Measurements from ENCODE around the gene CETP.
"Not testable (repeated sequence)": the region's sequence is repeated elsewhere in the genome, so short reads cannot be mapped to it uniquely, and the experiment has no call there.

Gene CETP

DNA sequence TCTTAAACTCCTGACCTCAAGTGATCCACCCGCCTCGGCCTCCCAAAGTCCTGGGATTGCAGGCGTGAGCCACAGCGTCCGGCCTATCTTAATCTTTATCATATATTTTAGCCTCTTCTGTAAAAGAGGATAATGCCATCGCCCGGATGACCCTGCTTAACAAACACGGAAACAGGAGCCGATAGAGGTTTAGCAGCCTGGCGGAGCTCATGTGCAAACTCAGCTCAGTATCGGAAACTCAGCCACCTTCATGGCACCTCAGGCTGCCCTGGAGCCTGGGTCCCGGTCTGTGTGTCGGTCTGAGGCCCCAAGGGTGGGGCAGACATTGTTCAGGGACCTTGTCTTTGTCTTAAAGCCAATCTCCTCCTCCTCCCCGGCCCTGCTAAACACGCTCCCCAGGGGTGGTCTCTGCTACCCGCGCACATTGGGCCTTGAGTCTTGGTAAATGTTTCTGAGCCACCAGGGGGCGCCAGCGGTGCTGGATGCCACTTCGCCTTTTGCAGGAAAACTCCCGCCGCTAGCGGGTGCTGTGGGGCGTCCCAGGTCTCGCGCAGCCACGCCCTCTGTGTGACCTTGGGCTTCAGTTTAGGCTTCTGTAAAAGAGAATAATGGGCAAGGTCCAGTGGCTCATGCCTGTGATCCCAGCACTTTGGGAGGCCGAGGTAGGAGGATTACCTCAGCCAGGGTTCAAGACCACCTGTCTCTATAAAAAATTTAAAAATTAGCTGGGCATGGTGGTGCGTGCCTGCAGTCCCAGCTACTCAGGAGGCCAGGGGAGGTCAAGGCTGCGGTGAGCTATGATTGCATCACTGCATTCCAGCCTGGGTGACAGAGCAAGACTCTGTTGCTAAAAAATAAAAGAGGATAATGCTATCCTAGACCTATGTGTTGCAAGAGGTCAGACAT, 2.7 kb downstream of the CETP start:
- DNase-seq = peak; percentile 63

DNA sequence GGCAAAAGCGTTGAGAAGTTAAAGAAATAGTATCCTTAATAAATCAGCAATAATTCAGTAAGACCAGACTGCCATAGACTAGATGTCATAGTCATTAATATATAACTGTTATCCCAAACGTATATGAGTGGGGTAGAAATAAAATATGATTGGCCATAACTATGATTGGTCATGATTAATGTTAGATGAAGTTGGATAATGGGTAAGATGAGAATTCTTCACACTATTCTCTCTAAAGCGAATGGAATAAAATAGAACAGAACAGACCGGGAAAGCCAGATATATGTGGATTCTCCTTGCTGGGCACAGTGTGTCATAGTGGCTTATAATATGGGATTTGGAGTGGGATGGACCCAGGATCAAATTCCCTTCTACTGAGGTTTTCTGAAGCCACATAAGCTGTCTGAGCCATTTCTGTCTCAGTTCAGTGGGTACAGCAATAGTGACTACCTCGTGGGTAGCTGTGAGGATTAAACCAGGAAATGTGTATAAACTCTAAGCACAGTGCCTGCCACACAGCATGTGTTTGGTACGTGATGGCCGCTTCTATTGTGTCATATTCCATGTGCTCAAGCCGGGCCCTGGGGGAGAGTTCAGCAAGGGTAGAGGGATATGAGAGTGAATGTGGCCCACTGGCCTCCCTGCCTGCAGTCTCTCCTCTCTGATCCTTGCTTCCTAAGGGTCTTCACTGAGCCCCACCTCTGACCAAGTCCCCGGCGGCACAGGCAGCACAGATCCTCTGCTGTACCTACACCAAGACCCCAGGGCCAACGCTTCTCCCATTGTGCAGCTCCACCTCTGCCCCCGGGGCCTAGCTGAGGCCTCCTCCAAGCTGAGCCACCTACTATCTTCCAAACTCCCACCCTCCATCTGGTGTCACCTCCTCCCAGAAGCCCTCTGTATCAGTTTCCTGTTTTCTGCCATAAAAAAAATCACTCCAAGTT, 3.7 kb downstream of the CETP start:
- no peak for DNase-seq

DNA sequence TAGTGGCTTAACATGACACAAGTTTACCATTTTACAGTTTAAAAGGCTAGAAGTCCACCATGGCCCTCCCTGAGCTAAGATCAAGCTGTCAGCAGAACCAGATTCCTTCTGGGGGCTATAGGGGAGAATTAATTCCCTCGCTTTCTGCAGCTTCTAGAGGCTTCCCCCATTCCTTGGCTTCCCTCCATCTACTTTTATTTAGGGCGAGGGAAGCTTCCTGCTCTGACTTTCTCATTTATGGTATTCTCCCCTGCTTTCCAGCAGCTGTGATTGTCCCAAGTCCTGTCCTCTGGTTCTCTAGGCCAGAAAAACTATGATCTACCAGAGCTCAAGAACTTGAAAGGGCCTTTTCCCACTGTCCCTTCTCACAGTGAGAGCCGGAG, 4.3 kb downstream of the CETP start:
- DNase-seq = no peak

DNA sequence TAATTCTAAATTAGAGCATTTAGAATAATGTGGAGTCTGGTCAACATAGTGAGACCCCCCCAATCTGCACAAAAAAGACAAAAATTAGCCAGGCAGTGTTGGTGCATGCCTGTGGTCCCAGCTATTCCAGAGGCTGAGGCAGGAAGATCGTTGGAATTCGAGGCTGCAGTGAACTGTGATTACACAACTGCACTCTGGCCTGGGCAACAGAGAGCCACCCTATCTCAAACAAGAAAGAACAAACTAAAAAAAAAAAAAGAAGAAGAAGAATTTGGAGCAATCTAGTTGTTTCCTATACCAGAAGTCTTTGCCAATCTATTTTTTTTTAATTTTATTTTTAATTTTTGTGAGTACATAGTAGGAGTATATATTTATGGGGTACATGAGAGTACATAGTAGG, 6.0 kb downstream of the CETP start:
- DNase-seq = no peak

DNA sequence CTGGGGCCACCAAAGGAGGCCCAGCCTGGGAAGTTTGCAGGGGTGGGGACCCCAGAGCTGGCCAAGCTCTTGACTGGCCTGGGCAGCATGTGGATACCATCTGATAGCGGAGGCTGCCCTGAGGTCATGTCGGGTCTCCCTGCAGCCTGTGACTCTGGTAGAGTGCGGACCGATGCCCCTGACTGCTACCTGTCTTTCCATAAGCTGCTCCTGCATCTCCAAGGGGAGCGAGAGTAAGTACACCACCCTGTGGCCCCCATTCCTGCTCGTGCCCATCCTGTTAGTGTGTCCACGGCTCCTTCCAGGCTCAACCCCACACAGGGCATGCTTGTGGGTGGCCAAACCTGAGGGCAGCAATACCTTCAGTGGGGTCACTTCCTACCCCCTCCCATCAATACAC, 8.0 kb downstream of the CETP start:
- no peak for DNase-seq

DNA sequence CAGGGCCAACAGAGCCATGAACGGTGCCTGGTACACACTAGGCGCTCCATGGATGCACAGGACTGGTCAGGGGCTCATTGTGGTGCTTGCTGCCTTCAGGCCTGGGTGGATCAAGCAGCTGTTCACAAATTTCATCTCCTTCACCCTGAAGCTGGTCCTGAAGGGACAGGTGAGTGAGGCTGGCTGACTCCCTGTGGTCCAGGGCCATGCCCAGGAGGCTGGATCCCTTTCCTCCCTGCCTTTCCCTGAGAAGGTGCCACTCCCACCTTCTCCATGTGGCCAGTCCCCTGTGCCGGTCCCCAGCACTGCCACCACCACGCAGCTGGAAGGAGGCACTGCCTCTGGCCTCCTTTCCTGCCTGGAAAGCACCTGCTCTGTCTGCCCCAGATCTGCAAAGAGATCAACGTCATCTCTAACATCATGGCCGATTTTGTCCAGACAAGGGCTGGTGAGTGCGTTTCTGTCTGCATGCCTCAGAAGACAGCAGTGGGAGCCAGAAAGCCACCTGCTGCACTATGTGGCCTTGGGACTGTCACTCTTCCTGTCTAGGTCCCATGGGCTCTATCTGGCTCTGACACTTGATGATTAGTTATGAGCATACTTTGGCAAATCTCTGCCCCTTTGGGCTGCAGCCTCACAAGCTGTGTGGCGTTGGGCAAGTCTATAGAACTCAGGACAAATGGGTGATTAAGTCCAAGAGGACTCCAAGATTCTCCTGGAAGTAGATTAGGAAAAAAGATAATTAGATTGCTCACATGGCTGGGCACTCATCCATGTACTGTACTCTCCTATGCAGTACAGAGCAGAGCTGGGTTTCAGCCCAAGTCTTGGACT, 9.4 kb downstream of the CETP start:
- DNase-seq = no peak

DNA sequence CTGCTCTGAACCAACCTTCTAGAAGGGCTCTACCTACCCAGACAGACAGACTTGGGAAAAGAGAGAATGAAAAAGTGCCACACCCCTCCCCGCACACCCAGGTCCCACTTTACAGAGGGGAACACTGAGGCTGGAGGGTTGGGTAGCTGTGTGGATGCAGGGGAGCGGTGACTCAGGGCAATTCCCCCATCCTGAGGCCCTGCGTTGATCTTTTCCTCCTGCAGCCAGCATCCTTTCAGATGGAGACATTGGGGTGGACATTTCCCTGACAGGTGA, 10.0 kb downstream of the CETP start:
- DNase-seq = no peak

DNA sequence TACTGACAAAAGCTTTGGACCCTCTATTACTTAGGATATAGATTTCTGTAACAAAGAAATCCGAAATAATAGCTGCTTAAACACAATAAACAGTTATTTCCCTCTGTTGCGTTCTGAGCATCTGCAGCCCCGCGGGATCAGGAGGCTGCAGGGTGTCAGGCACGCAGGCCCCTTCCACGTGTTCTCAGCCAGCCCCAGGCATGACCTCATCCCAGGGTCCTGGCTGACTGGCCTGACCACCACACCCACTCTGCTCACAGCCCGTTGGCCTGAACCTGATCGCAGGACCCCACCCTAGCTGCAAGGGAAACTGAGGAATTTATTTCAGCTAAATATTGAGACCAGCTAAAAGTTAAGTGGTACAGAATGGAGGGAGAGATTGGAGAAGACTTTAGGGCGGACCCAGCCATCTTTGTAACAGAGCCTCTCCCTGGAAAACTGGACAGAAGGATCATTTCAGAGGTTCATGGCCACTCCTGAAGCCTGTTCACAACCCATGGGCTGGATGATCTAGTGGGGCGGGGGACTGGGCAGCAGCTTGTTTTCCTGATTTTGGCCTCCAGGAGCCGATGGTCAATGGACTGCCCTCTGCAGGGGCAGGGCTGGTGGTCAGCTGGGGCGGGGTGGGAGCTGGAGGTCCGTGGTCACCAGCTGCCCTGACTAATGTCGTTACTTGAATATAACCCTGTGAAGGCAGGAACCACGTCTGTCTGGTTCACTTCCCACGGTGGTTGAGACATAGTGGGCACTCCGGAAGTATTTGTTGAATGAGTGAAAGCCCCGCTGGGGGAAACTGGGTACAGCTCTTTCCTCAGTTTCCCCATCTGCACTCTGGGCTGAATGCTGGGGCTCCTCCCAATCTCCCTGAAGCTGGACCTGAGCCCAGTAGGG, 10.9 kb downstream of the CETP start:
- DNase-seq = no peak

DNA sequence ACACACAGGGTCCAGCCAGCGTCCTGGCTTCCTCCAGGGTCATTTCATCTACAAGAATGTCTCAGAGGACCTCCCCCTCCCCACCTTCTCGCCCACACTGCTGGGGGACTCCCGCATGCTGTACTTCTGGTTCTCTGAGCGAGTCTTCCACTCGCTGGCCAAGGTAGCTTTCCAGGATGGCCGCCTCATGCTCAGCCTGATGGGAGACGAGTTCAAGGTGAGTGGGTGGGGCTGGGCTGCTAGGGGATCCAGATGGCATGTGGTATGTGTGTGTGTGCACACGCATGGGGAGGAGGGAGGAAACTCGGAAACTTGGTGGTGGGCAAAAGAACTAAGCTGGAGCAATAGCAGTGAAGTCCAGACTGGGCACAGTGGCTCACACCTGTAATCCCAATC, 11.5 kb downstream of the CETP start:
- no peak for DNase-seq

DNA sequence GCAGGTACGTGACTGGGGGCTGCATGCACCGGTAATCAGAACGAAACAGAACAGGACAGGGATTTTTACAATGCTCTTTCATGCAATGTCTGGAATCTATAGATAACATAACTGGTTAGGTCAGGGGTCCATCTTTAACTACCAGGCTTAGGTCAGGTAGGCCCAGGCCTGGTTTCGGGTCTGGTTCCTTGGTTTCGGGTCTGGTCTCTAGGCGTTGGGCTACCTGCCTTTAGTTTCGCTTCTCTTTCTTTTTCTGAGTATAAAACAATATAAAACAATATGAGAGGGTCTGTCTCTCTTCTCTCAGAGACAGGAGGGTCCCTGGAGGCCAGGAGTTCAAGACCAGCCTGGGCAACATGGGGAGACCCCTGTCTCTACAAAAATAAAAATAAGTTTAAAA, 12.1 kb downstream of the CETP start:
- DNase-seq = not testable (repeated sequence)

DNA sequence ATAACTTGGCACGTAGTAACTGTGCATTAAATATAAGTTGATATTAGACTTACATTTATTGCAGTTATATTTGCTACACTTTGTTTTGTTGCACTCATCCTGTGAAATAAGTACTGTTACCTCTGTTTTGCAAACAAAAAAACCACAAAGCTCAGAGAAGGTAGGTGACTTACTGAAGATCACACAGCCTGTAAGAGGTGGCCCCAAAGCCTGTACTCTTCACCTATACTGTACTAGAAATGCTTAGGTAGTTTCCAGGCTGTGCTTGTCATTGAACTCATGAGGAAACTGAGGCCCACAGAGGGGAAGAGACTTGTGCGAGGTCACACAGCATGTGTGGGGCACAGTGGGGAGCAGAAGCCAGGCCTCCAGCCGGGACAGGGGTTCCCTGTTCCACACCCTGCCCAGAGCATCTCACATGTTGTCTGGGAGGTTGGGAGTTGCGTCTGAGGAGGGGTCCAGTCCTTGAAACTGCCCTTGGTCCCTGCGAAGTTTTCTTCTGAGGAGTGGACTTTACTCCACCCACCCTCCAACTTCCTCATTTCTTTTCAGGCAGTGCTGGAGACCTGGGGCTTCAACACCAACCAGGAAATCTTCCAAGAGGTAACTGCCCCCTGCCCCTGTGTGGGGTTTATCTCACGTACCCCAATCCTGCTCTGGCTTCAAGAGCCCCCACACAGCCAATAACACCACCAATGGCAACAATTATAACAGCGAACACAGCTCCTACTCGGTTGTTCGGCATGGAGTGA, 13.0 kb downstream of the CETP start:
- DNase-seq = no peak

DNA sequence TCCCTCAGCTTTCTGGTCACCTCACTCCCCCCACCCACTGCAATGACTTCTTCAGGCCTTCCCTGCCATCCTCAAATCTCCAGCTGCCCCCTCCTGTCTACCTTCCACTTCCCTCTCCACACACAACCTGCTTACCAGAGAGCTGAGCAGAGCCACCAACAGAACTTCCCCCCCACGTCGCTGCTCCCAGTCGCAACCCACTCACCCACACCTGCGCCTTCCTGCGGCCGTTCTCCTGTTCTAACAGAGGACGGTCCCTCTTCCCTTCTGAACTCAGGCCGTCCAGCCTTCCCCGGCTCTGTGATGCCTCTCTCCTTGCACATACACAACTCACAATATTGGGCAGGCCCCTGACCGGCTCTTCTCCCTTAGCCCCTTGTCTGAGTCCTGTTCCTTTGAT, 14.0 kb downstream of the CETP start:
- DNase-seq = no peak

DNA sequence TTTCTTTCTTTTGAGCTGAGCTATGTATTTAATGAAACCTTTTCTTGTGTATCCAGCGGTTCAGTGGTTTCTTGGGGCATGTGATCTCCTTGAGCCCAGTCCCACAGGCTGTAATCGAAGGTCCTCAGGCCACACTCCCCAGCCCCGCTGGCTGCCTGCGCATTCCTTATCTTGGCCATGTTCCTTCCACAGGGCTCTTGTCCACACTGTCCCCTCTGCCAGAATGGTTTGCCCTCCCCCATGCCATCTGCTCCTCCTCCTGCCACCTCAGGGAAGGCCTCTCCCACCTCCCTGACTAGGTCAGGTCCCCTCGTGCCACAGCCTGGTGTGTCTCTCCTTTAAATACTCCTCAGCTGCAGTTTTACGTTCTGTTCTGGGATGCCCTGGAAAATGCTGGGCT, 15.5 kb downstream of the CETP start:
- no peak for DNase-seq

DNA sequence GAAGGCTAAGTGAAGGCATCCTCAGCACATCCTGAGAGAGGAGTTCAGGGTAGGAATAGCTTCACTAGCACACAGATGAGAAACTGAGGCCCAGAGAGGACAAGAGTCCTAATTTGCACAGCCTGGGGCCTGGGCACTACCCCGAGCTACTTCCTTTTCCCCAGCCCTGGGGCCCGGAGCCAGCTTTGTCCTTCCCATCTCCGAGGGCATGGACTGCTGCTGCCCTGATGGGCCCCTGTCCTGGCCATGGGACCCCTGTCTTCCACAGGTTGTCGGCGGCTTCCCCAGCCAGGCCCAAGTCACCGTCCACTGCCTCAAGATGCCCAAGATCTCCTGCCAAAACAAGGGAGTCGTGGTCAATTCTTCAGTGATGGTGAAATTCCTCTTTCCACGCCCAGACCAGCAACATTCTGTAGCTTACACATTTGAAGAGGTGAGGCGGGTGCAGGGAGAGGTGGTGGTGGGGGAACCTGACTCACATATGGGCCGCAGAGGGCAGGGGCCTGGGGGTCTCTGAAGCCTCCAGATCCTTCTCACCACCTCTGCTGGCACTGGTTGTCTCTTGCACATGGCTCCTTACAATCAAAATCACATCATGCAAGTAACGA, 16.2 kb downstream of the CETP start:
- no peak for DNase-seq

DNA sequence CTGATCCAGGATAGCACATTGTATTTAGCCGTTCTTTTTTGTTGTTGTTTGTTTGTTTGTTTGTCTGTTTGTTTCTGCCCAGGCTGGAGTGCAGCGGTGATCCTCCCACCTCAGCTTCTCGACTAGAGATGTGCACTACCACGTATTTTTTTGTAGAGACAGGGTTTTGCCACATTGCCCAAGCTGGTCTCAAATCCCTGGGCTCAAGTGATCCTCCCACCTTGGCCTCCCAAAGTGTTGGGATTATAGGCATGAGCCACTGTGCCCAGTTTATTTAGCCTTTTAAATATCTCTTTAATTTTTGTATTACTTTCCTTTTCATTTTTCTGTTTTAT, 18.4 kb downstream of the CETP start:
- no peak for DNase-seq

DNA sequence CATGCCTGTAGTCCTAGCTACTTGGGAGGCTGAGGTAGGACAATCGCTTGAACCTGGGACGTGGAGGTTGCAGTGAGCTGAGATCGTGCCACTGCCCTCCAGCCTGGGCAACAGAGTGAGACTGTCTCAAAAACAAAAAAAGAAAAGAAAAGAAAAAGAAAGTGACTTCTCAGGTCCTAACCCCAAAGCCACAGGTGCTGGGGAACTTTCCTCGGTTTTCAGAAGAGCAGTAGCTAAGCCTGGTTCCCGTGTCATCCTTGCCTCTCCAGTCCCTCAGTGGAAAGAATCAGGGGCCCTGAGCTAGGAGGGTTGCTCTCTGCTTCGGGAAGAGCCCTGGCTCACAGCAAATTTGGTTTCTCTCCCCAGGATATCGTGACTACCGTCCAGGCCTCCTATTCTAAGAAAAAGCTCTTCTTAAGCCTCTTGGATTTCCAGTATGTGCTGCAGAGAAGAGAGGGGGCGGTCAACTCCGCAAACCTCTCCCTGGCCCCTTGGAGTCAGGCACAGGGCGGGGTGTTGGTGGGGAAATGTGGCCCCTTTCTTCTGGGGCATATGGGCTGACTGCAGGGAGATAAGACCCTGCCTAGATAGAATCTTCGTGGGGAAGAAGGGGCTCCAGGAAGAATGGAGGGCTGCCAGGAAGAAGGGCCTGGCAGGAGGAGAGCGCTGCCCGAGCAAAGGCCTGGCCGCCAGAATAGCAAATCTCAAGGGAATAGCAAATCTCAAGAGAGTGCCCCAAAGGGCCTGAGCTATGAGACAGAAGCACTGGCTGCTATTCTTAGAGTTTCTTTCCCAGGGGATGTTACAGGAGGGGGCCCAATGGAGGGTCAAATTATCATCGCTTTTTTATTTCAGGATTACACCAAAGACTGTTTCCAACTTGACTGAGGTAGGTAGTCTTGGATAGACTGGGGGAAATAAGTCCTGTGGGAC, 19.3 kb downstream of the CETP start:
- no peak for DNase-seq

DNA sequence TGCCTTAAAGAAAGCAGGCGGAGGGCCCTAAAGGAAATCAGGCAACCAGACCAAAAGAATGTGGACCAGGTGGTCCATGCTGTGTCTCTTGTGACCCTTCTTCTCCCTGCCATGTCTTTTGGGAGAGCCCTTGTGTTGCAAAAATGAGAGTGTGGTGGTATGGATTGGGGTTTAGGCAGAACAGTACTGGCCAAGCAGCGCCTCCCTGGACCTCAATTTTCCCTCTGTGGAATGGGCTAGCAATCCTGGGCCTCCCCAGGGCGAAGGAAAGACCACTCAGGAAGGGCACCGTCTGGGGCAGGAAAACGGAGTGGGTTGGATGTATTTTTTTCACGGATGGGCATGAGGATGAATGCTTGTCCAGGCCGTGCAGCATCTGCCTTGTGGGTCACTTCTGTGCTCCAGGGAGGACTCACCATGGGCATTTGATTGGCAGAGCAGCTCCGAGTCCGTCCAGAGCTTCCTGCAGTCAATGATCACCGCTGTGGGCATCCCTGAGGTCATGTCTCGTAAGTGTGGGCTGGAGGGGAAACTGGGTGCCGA, 20.1 kb downstream of the CETP start:
- DNase-seq = no peak

DNA sequence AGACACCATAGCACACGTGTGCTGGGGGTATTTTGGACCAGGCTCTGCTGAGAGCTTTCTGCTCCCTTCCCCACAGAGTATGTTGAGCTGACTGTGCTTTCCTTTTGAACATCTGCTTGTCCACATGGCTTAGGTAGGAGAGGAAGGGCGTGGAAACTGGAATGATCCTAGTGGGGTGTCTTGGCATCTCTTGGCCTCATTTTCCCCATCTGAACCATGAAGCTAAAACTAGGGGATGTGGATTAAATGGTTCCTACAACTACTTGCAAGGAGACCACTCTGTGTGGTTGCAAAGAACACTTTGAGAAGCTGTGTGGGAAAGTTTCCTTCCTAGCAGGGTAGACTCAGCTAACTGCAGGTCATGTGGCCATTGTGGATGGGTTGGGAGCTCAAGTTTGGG, 20.9 kb downstream of the CETP start:
- no peak for DNase-seq

DNA sequence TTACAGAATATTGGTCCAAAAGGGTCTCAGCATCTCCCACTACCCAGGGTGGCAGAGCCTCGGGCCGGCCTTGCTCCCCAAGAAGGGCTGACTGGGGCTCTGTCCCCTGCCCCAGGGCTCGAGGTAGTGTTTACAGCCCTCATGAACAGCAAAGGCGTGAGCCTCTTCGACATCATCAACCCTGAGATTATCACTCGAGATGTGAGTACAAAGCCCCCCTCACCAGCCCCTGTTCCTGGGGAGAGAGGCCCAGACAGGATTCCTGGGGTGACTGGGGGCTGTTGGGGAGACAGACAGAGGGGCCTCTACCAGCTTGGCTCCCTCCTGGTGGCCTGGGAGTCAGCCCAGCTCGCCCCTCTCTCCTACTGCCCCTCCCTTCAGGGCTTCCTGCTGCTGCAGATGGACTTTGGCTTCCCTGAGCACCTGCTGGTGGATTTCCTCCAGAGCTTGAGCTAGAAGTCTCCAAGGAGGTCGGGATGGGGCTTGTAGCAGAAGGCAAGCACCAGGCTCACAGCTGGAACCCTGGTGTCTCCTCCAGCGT, 21.5 kb downstream of the CETP start:
- DNase-seq = no peak

Data from SHP77 treated with DMSO at 0.1 percent for 48 hours (cell line).